ENCODE data around the gene MACROD2. TPM values are rescaled to one million over a fixed set of nuclear protein-coding genes. Genes with fewer than 3 reads are reported as not detected.

Gene MACROD2
- total and polyA plus RNA-seq, 2 experiments from 2014 or later = 2.8 to 4.3 TPM

DNA sequence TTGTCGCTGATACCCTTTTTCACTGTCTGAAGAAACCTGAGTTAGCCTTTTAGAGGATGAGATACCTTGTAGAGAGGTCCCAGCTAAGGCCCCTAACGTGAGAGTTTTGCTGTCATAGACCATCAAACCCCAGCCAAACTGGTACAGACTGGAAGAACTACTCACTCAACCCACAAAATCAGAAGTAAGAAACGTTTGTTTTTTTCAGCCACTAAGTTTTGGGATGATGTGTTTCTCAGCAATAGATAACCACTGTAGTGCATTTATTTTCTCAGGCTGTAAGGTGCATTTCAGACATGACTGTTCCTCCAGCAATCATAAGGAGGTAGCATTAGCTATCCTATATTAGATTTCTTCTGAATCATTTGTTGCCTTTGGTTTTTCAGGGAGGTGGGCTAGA is 749.4 kb downstream of the MACROD2 start:
- no peak overlapping the region for H2AFZ ChIP-seq
- no peak overlapping the region for H3K27ac Mint-ChIP-seq
- TF ChIP-seq JUNB (IDR thresholded peaks at IDR 0.05; ENCODE audit: unreplicated experiment) (no peak), EZH2phosphoT487 (IDR thresholded peaks at IDR 0.05; ENCODE audit: unreplicated experiment) (no peak), ZNF114 (CRISPR knock-in tag; IDR thresholded peaks at IDR 0.05) (no peak), CREB1 (CRISPR knock-in tag; IDR thresholded peaks at IDR 0.05; ENCODE audit: low read depth) (no peak), ZNF331 (CRISPR knock-in tag; IDR thresholded peaks at IDR 0.05; ENCODE audit: low read depth) (no peak), EZH2 (IDR thresholded peaks at IDR 0.05; ENCODE audit: low read depth, unreplicated experiment) (no peak)

DNA sequence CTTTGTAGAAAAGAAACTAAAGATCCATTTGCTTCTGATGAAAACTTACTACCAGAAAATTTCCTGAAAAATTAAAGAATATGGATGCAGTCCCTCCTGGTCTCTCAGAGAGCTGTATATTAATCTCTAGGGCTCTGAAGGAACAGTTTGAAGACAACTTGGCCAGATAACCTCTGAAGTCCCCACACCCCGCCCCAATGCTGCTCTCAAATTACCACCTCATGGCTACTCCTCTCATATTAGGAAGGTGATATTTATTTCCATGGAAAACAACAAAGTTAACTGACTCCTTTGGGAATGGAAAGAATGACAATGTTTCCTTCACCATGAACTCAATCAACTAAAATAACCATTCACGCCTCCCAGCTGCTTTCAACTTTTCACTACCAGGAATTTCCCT is 750.5 kb downstream of the MACROD2 start:
- Histone ChIP-seq H3K79me2 (replicated peaks; ENCODE audit: insufficient read depth) (no peaks in the 10 kb centered on the region), H3K27ac (ENCODE audit: low read depth) (no peak overlapping the region), H3F3A (replicated peaks; ENCODE audit: low read depth) (no peaks in the 10 kb centered on the region), H2AFZ (no peak overlapping the region), H3K36me3 (ENCODE audit: insufficient read depth) (no peaks in the 10 kb centered on the region), H3K9me2 (ENCODE audit: insufficient read depth) (peaks cover 8% of the 10 kb centered on the region; the same call in 1 of the 2 replicates), H3K4me3 (no peak overlapping the region), H3K27me3 (ENCODE audit: insufficient read depth) (no peaks in the 10 kb centered on the region), H4K20me1 (replicated peaks; ENCODE audit: insufficient read depth) (no peaks in the 10 kb centered on the region), H3K4me2 (no peak overlapping the region), H3K4me1 (ENCODE audit: insufficient read depth) (no peaks in the 10 kb centered on the region)
- no peak for ATAC-seq
- H3K9me3 Mint-ChIP-seq = no peaks in the 10 kb centered on the region
- no peaks in the 10 kb centered on the region for H3K36me3 Mint-ChIP-seq (ENCODE audit: low read depth)
- DNase-seq (ENCODE audit: low spot score) = no peak
- H3K27ac Mint-ChIP-seq = no peak overlapping the region
- peaks cover 5% of the 10 kb centered on the region; the same call in 2 of the 3 replicates for H3K4me1 Mint-ChIP-seq
- no peaks in the 10 kb centered on the region for H3K27me3 Mint-ChIP-seq (ENCODE audit: insufficient read depth, low read depth, poor library complexity)
- no peak overlapping the region for H3K4me3 Mint-ChIP-seq
- TF ChIP-seq JUNB (IDR thresholded peaks at IDR 0.05; ENCODE audit: unreplicated experiment) (no peak), STAT1 (IDR thresholded peaks at IDR 0.05; ENCODE audit: unreplicated experiment) (no peak), EZH2 (IDR thresholded peaks at IDR 0.05; ENCODE audit: low read depth, unreplicated experiment) (no peak)
- TF ChIP-seq, protein P1, sequence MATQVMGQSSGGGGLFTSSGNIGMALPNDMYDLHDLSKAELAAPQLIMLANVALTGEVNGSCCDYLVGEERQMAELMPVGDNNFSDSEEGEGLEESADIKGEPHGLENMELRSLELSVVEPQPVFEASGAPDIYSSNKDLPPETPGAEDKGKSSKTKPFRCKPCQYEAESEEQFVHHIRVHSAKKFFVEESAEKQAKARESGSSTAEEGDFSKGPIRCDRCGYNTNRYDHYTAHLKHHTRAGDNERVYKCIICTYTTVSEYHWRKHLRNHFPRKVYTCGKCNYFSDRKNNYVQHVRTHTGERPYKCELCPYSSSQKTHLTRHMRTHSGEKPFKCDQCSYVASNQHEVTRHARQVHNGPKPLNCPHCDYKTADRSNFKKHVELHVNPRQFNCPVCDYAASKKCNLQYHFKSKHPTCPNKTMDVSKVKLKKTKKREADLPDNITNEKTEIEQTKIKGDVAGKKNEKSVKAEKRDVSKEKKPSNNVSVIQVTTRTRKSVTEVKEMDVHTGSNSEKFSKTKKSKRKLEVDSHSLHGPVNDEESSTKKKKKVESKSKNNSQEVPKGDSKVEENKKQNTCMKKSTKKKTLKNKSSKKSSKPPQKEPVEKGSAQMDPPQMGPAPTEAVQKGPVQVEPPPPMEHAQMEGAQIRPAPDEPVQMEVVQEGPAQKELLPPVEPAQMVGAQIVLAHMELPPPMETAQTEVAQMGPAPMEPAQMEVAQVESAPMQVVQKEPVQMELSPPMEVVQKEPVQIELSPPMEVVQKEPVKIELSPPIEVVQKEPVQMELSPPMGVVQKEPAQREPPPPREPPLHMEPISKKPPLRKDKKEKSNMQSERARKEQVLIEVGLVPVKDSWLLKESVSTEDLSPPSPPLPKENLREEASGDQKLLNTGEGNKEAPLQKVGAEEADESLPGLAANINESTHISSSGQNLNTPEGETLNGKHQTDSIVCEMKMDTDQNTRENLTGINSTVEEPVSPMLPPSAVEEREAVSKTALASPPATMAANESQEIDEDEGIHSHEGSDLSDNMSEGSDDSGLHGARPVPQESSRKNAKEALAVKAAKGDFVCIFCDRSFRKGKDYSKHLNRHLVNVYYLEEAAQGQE (IDR thresholded peaks at IDR 0.05; ENCODE audit: unreplicated experiment) = no peak
- TF ChIP-seq, protein P2, sequence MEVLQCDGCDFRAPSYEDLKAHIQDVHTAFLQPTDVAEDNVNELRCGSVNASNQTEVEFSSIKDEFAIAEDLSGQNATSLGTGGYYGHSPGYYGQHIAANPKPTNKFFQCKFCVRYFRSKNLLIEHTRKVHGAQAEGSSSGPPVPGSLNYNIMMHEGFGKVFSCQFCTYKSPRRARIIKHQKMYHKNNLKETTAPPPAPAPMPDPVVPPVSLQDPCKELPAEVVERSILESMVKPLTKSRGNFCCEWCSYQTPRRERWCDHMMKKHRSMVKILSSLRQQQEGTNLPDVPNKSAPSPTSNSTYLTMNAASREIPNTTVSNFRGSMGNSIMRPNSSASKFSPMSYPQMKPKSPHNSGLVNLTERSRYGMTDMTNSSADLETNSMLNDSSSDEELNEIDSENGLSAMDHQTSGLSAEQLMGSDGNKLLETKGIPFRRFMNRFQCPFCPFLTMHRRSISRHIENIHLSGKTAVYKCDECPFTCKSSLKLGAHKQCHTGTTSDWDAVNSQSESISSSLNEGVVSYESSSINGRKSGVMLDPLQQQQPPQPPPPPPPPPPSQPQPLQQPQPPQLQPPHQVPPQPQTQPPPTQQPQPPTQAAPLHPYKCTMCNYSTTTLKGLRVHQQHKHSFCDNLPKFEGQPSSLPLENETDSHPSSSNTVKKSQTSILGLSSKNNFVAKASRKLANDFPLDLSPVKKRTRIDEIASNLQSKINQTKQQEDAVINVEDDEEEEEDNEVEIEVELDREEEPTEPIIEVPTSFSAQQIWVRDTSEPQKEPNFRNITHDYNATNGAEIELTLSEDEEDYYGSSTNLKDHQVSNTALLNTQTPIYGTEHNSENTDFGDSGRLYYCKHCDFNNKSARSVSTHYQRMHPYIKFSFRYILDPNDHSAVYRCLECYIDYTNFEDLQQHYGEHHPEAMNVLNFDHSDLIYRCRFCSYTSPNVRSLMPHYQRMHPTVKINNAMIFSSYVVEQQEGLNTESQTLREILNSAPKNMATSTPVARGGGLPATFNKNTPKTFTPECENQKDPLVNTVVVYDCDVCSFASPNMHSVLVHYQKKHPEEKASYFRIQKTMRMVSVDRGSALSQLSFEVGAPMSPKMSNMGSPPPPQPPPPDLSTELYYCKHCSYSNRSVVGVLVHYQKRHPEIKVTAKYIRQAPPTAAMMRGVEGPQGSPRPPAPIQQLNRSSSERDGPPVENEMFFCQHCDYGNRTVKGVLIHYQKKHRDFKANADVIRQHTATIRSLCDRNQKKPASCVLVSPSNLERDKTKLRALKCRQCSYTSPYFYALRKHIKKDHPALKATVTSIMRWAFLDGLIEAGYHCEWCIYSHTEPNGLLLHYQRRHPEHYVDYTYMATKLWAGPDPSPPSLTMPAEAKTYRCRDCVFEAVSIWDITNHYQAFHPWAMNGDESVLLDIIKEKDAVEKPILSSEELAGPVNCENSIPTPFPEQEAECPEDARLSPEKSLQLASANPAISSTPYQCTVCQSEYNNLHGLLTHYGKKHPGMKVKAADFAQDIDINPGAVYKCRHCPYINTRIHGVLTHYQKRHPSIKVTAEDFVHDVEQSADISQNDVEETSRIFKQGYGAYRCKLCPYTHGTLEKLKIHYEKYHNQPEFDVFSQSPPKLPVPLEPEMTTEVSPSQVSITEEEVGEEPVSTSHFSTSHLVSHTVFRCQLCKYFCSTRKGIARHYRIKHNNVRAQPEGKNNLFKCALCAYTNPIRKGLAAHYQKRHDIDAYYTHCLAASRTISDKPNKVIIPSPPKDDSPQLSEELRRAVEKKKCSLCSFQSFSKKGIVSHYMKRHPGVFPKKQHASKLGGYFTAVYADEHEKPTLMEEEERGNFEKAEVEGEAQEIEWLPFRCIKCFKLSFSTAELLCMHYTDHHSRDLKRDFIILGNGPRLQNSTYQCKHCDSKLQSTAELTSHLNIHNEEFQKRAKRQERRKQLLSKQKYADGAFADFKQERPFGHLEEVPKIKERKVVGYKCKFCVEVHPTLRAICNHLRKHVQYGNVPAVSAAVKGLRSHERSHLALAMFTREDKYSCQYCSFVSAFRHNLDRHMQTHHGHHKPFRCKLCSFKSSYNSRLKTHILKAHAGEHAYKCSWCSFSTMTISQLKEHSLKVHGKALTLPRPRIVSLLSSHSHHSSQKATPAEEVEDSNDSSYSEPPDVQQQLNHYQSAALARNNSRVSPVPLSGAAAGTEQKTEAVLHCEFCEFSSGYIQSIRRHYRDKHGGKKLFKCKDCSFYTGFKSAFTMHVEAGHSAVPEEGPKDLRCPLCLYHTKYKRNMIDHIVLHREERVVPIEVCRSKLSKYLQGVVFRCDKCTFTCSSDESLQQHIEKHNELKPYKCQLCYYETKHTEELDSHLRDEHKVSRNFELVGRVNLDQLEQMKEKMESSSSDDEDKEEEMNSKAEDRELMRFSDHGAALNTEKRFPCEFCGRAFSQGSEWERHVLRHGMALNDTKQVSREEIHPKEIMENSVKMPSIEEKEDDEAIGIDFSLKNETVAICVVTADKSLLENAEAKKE (CRISPR knock-in tag; IDR thresholded peaks at IDR 0.05) = no peak
- TF ChIP-seq, protein P3, sequence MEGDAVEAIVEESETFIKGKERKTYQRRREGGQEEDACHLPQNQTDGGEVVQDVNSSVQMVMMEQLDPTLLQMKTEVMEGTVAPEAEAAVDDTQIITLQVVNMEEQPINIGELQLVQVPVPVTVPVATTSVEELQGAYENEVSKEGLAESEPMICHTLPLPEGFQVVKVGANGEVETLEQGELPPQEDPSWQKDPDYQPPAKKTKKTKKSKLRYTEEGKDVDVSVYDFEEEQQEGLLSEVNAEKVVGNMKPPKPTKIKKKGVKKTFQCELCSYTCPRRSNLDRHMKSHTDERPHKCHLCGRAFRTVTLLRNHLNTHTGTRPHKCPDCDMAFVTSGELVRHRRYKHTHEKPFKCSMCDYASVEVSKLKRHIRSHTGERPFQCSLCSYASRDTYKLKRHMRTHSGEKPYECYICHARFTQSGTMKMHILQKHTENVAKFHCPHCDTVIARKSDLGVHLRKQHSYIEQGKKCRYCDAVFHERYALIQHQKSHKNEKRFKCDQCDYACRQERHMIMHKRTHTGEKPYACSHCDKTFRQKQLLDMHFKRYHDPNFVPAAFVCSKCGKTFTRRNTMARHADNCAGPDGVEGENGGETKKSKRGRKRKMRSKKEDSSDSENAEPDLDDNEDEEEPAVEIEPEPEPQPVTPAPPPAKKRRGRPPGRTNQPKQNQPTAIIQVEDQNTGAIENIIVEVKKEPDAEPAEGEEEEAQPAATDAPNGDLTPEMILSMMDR (conservative IDR thresholded peaks at IDR 0.05; ENCODE audit: low read depth in 2 of 2) = no peak

More for the DNA sequence above, 749.4 kb downstream of the MACROD2 start:
- no peaks in the 10 kb centered on the region for H3K27me3 Mint-ChIP-seq (ENCODE audit: insufficient read depth, low read depth, poor library complexity)
- H3K9me3 Mint-ChIP-seq = no peaks in the 10 kb centered on the region
- Histone ChIP-seq H3K4me2 (no peak overlapping the region), H3K4me3 (no peak overlapping the region), H3K9me2 (ENCODE audit: insufficient read depth) (peaks cover 8% of the 10 kb centered on the region; the same call in 1 of the 2 replicates), H3K4me1 (ENCODE audit: insufficient read depth) (peaks cover 5% of the 10 kb centered on the region; the same call in 1 of the 2 replicates), H3K36me3 (ENCODE audit: insufficient read depth) (no peaks in the 10 kb centered on the region), H4K20me1 (replicated peaks; ENCODE audit: insufficient read depth) (no peaks in the 10 kb centered on the region), H3K27ac (ENCODE audit: low read depth) (no peak overlapping the region), H3K27me3 (ENCODE audit: insufficient read depth) (no peaks in the 10 kb centered on the region), H3F3A (replicated peaks; ENCODE audit: low read depth) (no peaks in the 10 kb centered on the region), H3K79me2 (replicated peaks; ENCODE audit: insufficient read depth) (no peaks in the 10 kb centered on the region)
- ATAC-seq (no peak), DNase-seq (ENCODE audit: low spot score) (no peak)
- H3K4me3 Mint-ChIP-seq = no peak overlapping the region
- peaks cover 11% of the 10 kb centered on the region; the same call in 2 of the 3 replicates for H3K4me1 Mint-ChIP-seq
- H3K36me3 Mint-ChIP-seq (ENCODE audit: low read depth) = no peaks in the 10 kb centered on the region

All from GM23338 (cell line).